HG02885 (cell line): ENCODE data around the gene NAV1.

ENCODE experiments used
- ATAC-seq: cut with Tn5 transposase; IDR thresholded peaks from one replicate; pipeline ENCODE4 v1.9.1; 2021; ENCODE audit warnings: mild to moderate bottlenecking; ENCODE audit not compliant: unreplicated experiment, poor library complexity

NAV1 gene

GRCh38 chr1:201582705-201583442 lies 43.9 kb downstream of the NAV1 start:
- ATAC-seq = no peak

GRCh38 chr1:201583663-201584062 lies 44.7 kb downstream of the NAV1 start:
- ATAC-seq = no peak

GRCh38 chr1:201584471-201585092 lies 45.7 kb downstream of the NAV1 start:
- ATAC-seq = no peak

GRCh38 chr1:201585093-201585483 lies 46.2 kb downstream of the NAV1 start:
- no peak for ATAC-seq

- no peak for ATAC-seq
These were observed 47.0 kb downstream of the NAV1 start for GRCh38 chr1:201585901-201586300.

GRCh38 chr1:201586806-201587205 lies 47.9 kb downstream of the NAV1 start:
- no peak for ATAC-seq

GRCh38 chr1:201587729-201588128 lies 48.8 kb downstream of the NAV1 start:
- ATAC-seq = no peak
